Mesendoderm (in vitro differentiated cells): Measurements from ENCODE around the gene YPEL3.
A peak's percentile ranks its signal among the peaks of the same experiment; 100 is the strongest.

ENCODE experiments used
- DNase-seq: peaks from one replicate; pipeline ENCODE4 v3.0.0; 2013
- H2AK5ac ChIP-seq: 2 replicates; pipeline ENCODE4 v1.6.1; 2013; ENCODE audit warnings: low read length, inconsistent platforms
- H2BK120ac ChIP-seq: 2 replicates; pipeline ENCODE4 v1.6.1; 2013; ENCODE audit warnings: low read depth, mild to moderate bottlenecking, low read length, moderate library complexity, mixed read lengths
- H2BK15ac ChIP-seq: replicated peaks from 2 replicates; pipeline ENCODE4 v1.6.1; 2013; ENCODE audit warnings: low read depth, mild to moderate bottlenecking, moderate library complexity
- H2BK5ac ChIP-seq: 2 replicates; pipeline ENCODE4 v1.6.1; 2013; ENCODE audit warnings: low read length, inconsistent platforms
- H3K18ac ChIP-seq: 2 replicates; pipeline ENCODE4 v1.6.1; 2013; ENCODE audit warnings: mild to moderate bottlenecking, low read length, mixed read lengths
- H3K23ac ChIP-seq: one replicate; pipeline ENCODE4 v1.6.1; 2013; ENCODE audit warnings: low read length
- H3K27ac ChIP-seq: 2 replicates; pipeline ENCODE4 v1.5.1; 2013; ENCODE audit warnings: low read depth, mild to moderate bottlenecking, inconsistent platforms, low read length, moderate library complexity
- H3K27me3 ChIP-seq: 2 replicates; pipeline ENCODE4 v1.6.1; 2013; ENCODE audit warnings: low read length, control low read depth, mild to moderate bottlenecking, inconsistent platforms; ENCODE audit not compliant: insufficient read depth, poor library complexity
- H3K36me3 ChIP-seq: 2 replicates; pipeline ENCODE4 v1.6.1; 2013; ENCODE audit warnings: low read length, inconsistent platforms; ENCODE audit not compliant: control insufficient read depth, insufficient read depth
- H3K4ac ChIP-seq: one replicate; pipeline ENCODE4 v1.6.1; 2013; ENCODE audit warnings: low read depth, mild to moderate bottlenecking, low read length, moderate library complexity
- H3K4me1 ChIP-seq: 2 replicates; pipeline ENCODE4 v1.6.1; 2013; ENCODE audit warnings: low read depth, low read length, inconsistent platforms; ENCODE audit not compliant: control insufficient read depth
- H3K4me2 ChIP-seq: 2 replicates; pipeline ENCODE4 v1.6.1; 2013; ENCODE audit warnings: low read length
- H3K4me3 ChIP-seq: 2 replicates; pipeline ENCODE4 v1.5.1; 2013; ENCODE audit warnings: mild to moderate bottlenecking, low read length
- H3K56ac ChIP-seq: one replicate; pipeline ENCODE4 v1.6.1; 2013; ENCODE audit warnings: low read length
- H3K79me1 ChIP-seq: 2 replicates; pipeline ENCODE4 v1.6.1; 2013; ENCODE audit warnings: low read length, inconsistent platforms
- H3K79me2 ChIP-seq: 2 replicates; pipeline ENCODE4 v1.6.1; 2013; ENCODE audit warnings: mild to moderate bottlenecking, low read length; ENCODE audit not compliant: control insufficient read depth, insufficient read depth
- H3K9ac ChIP-seq: 2 replicates; pipeline ENCODE4 v1.6.1; 2013; ENCODE audit warnings: low read length, inconsistent platforms
- H4K5ac ChIP-seq: one replicate; pipeline ENCODE4 v1.6.1; 2013; ENCODE audit warnings: low read length
- H4K8ac ChIP-seq: one replicate; pipeline ENCODE4 v1.6.1; 2013; ENCODE audit warnings: low read depth, mild to moderate bottlenecking, control low read depth, low read length, moderate library complexity
- WGBS: extraction: QIAGEN DNeasy Blood & Tissue Kit; methylation state at CpG from one replicate; pipeline ENCODE4 v1.1.7; 2013; ENCODE audit warnings: low lambda C conversion rate, missing lambda C conversion rate; ENCODE audit not compliant: insufficient coverage; ENCODE audit errors: extremely low coverage; 5-methylcytosine and 5-hydroxymethylcytosine counted together

YPEL3 gene

DNA sequence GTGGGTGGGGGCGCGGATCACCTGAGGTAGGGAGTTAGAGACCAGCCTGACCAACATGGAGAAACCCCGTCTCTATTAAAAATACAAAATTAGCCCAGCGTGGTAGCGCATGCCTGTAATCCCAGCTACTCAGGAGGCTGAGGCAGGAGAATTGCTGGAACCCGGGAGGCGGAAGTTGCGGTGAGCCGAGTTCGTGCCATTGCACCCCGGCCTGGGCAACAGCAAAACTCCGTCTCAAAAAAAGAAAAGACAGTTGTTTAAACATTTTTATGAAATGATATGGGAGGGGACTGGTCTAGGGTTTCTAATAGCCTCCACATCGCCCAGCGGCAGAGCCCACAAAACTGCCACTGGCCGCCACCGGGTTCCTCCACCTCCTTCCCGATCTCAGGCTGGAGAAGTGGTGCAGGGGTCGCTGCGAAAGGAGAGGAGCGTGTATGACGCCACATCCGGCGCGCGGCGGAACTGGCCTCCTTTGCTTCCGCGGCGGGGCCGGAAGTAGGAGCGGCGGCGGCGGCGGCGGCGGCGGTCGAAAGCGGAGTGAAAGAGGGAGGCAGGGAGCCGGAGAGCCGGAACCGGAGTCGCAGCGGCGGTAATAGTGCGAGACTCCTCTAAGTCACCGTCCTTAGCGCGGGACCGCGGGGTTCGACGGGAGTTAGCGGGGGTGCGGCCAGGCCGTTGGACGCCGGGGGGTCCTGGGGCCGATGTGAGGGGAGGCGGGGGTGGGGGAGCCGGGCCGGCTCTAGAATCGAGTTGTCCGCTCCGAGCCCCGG is 20.3 kb downstream of the YPEL3 start, which contains the start of gene PPP4C:
Gene PPP4C, plus strand, starts transcription at position 492 of the 773 bp plus-strand sequence. CDS start 384 bp downstream, outside the sequence.
- H2BK120ac ChIP-seq = no peak within 1 kb of the TSS
- peaks cover 2% of the 10 kb centered on the region for H3K4me1 ChIP-seq
- peak within 1 kb of the TSS; percentile 24 for H3K23ac ChIP-seq
- peak within 1 kb of the TSS; percentile 65 for H2AK5ac ChIP-seq
- H3K4ac ChIP-seq = peak within 1 kb of the TSS; percentile 64
- peak; percentile 94 for DNase-seq
- WGBS = no CpG with 5 or more reads among the region's 67 CpGs
- H3K79me1 ChIP-seq = peaks cover 26% of the 10 kb centered on the region
- peak within 1 kb of the TSS; percentile 75 for H3K18ac ChIP-seq
- H3K56ac ChIP-seq = peak within 1 kb of the TSS; percentile 99
- H3K36me3 ChIP-seq = peaks cover 10% of the 10 kb centered on the region
- no peak within 1 kb of the TSS for H2BK15ac ChIP-seq
- no peaks in the 10 kb centered on the region for H3K27me3 ChIP-seq
- no peak within 1 kb of the TSS for H4K5ac ChIP-seq
- H3K4me2 ChIP-seq = peak within 1 kb of the TSS; percentile 97
- H3K4me3 ChIP-seq = peak within 1 kb of the TSS; percentile 97
- no peak within 1 kb of the TSS for H2BK5ac ChIP-seq
- H4K8ac ChIP-seq = no peak within 1 kb of the TSS
- peaks cover 31% of the 10 kb centered on the region for H3K79me2 ChIP-seq
- H3K9ac ChIP-seq = peak within 1 kb of the TSS; percentile 98
- H3K27ac ChIP-seq = peak within 1 kb of the TSS; percentile 42

- Histone ChIP-seq H3K4ac (no peak overlapping the region), H3K23ac (no peak overlapping the region), H3K79me1 (peaks cover 25% of the 10 kb centered on the region), H3K9ac (no peak overlapping the region), H3K4me3 (no peak overlapping the region), H4K8ac (no peak overlapping the region), H4K5ac (no peak overlapping the region), H2BK120ac (no peak overlapping the region), H2BK5ac (no peak overlapping the region), H3K4me2 (no peak overlapping the region), H3K27ac (no peak overlapping the region), H2BK15ac (no peak overlapping the region), H3K56ac (no peak overlapping the region), H3K27me3 (no peaks in the 10 kb centered on the region), H3K36me3 (peaks cover 24% of the 10 kb centered on the region), H3K18ac (no peak overlapping the region), H3K4me1 (peaks cover 6% of the 10 kb centered on the region), H2AK5ac (no peak overlapping the region), H3K79me2 (peaks cover 25% of the 10 kb centered on the region)
- no peak for DNase-seq
These were observed 25.5 kb downstream of the YPEL3 start for GRCh38 chr16:30070490-30070889.

- H2BK5ac ChIP-seq = no peak overlapping the region
- H3K9ac ChIP-seq = no peak overlapping the region
- no peak overlapping the region for H3K4me2 ChIP-seq
- H3K79me2 ChIP-seq = peaks cover 25% of the 10 kb centered on the region
- no peak for DNase-seq
- no peak overlapping the region for H3K56ac ChIP-seq
- H3K4ac ChIP-seq = no peak overlapping the region
- H3K4me3 ChIP-seq = no peak overlapping the region
- WGBS = no CpG with 5 or more reads among the region's 31 CpGs
- no peak overlapping the region for H2BK15ac ChIP-seq
- peaks cover 24% of the 10 kb centered on the region for H3K36me3 ChIP-seq
- peaks cover 25% of the 10 kb centered on the region for H3K79me1 ChIP-seq
- peaks cover 6% of the 10 kb centered on the region for H3K4me1 ChIP-seq
- no peak overlapping the region for H3K18ac ChIP-seq
- no peak overlapping the region for H3K27ac ChIP-seq
- no peak overlapping the region for H4K5ac ChIP-seq
- no peak overlapping the region for H2AK5ac ChIP-seq
- no peak overlapping the region for H4K8ac ChIP-seq
- H3K23ac ChIP-seq = no peak overlapping the region
- no peaks in the 10 kb centered on the region for H3K27me3 ChIP-seq
- no peak overlapping the region for H2BK120ac ChIP-seq
These were observed 26.2 kb downstream of the YPEL3 start for GRCh38 chr16:30069611-30070462.

- H3K4ac ChIP-seq = no peak overlapping the region
- H3K27ac ChIP-seq = no peak overlapping the region
- H2AK5ac ChIP-seq = no peak overlapping the region
- H3K36me3 ChIP-seq = peaks cover 24% of the 10 kb centered on the region
- H3K9ac ChIP-seq = no peak overlapping the region
- H3K79me2 ChIP-seq = peaks cover 25% of the 10 kb centered on the region
- H2BK5ac ChIP-seq = no peak overlapping the region
- H3K4me3 ChIP-seq = no peak overlapping the region
- H3K4me1 ChIP-seq = peaks cover 6% of the 10 kb centered on the region
- no peaks in the 10 kb centered on the region for H3K27me3 ChIP-seq
- H4K5ac ChIP-seq = no peak overlapping the region
- no peak overlapping the region for H3K4me2 ChIP-seq
- no peak overlapping the region for H3K56ac ChIP-seq
- no peak overlapping the region for H2BK120ac ChIP-seq
- peaks cover 25% of the 10 kb centered on the region for H3K79me1 ChIP-seq
- no CpG with 5 or more reads among the region's 17 CpGs for WGBS
- H4K8ac ChIP-seq = no peak overlapping the region
- H3K18ac ChIP-seq = no peak overlapping the region
- no peak overlapping the region for H2BK15ac ChIP-seq
- DNase-seq = peak; percentile 63
- no peak overlapping the region for H3K23ac ChIP-seq
These were observed 27.0 kb downstream of the YPEL3 start for GRCh38 chr16:30068750-30069610.

DNA sequence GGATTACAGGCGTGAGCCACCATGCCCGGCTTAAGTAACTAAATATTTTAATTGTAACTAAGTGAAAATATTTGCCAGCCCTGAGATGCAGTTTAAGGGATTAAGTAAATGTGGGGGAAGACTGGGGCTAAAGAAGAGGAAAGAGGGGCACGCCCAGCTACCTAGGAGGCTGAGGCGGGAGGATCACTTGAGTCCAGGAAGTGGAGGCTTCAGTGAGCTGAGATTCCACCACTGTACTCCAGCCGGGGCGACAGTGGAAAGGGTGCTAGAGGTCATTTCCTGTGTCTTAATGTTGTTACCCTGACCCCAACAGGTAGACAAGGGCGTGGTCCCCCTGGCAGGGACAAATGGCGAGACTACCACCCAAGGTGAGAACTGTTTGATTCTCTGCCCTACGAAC is 27.7 kb downstream of the YPEL3 start:
- Histone ChIP-seq H3K79me1 (peaks cover 28% of the 10 kb centered on the region), H3K23ac (no peak overlapping the region), H2BK120ac (no peak overlapping the region), H3K27ac (no peak overlapping the region), H2BK15ac (no peak overlapping the region), H2BK5ac (no peak overlapping the region), H3K27me3 (no peaks in the 10 kb centered on the region), H4K8ac (no peak overlapping the region), H3K56ac (no peak overlapping the region), H3K36me3 (peaks cover 24% of the 10 kb centered on the region), H3K4me1 (peaks cover 11% of the 10 kb centered on the region), H3K18ac (no peak overlapping the region), H2AK5ac (no peak overlapping the region), H3K4ac (no peak overlapping the region), H3K4me2 (no peak overlapping the region), H3K4me3 (no peak overlapping the region), H3K9ac (no peak overlapping the region), H3K79me2 (peaks cover 25% of the 10 kb centered on the region), H4K5ac (no peak overlapping the region)
- no peak for DNase-seq
- WGBS = no CpG with 5 or more reads among the region's 9 CpGs
